ENCODE measurements around the gene ACSL6.

The ACSL6 gene

DNA sequence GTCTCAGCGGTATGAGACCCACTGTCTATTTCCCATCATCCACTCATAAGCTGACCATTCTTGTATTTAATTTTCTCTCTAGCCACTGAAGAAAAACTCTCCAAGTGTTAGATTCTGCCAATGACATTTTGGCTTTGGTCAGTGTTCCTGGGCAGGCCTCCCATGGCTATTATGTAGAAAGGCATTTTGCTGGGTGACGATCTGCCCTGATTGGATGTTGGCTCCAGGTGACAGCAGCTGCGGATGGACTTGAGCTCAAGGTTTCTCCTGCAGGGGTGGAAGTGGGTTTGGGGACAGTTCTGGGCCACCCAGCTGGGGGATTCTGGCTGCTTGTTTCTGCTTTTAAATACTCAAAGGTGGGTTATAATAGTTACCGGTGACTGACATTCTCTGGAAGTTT is 31.6 kb downstream of the ACSL6 start:
- H3K4me1 ChIP-seq (ENCODE audit: insufficient read depth, low read length, poor library complexity, severe bottlenecking): peaks cover 16% of the 10 kb centered on the region
- H3F3A ChIP-seq (ENCODE audit: low read depth): no peaks in the 10 kb centered on the region
- no peaks in the 10 kb centered on the region for H3K79me2 ChIP-seq (ENCODE audit: insufficient read depth, low read length)
- H3K27me3 ChIP-seq (ENCODE audit: insufficient read depth, low read length, poor library complexity, severe bottlenecking): no peaks in the 10 kb centered on the region
- no peak overlapping the region for H2AFZ ChIP-seq (ENCODE audit: low read length)
- no peaks in the 10 kb centered on the region for H4K20me1 ChIP-seq (ENCODE audit: insufficient read depth, low read length, poor library complexity, severe bottlenecking)
- no peaks in the 10 kb centered on the region for H3K9me3 ChIP-seq (ENCODE audit: insufficient read depth, low read depth, low read length)
- H3K9ac ChIP-seq (ENCODE audit: low read depth, low read length, poor library complexity, severe bottlenecking): no peak overlapping the region
- TF ChIP-seq, protein P1, sequence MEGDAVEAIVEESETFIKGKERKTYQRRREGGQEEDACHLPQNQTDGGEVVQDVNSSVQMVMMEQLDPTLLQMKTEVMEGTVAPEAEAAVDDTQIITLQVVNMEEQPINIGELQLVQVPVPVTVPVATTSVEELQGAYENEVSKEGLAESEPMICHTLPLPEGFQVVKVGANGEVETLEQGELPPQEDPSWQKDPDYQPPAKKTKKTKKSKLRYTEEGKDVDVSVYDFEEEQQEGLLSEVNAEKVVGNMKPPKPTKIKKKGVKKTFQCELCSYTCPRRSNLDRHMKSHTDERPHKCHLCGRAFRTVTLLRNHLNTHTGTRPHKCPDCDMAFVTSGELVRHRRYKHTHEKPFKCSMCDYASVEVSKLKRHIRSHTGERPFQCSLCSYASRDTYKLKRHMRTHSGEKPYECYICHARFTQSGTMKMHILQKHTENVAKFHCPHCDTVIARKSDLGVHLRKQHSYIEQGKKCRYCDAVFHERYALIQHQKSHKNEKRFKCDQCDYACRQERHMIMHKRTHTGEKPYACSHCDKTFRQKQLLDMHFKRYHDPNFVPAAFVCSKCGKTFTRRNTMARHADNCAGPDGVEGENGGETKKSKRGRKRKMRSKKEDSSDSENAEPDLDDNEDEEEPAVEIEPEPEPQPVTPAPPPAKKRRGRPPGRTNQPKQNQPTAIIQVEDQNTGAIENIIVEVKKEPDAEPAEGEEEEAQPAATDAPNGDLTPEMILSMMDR (conservative IDR thresholded peaks at IDR 0.05; ENCODE audit: low read length): no peak
- TF ChIP-seq EZH2phosphoT487 (IDR thresholded peaks at IDR 0.05; ENCODE audit: borderline replicate concordance): no peak
- no peak overlapping the region for H3K4me3 ChIP-seq (ENCODE audit: low read length, poor library complexity, severe bottlenecking)
- H3K9me2 ChIP-seq (replicated peaks; ENCODE audit: low read depth, low read length): no peaks in the 10 kb centered on the region
- H3K4me2 ChIP-seq (ENCODE audit: low read depth, low read length, poor library complexity, severe bottlenecking): no peak overlapping the region
- H3K36me3 ChIP-seq (ENCODE audit: insufficient read depth, low read length): no peaks in the 10 kb centered on the region

- Histone ChIP-seq H4K20me1 (ENCODE audit: insufficient read depth, low read length, poor library complexity, severe bottlenecking) (no peaks in the 10 kb centered on the region), H2AFZ (ENCODE audit: low read length) (no peak overlapping the region), H3K4me1 (ENCODE audit: insufficient read depth, low read length, poor library complexity, severe bottlenecking) (no peaks in the 10 kb centered on the region), H3K36me3 (ENCODE audit: insufficient read depth, low read length) (no peaks in the 10 kb centered on the region), H3K4me2 (ENCODE audit: low read depth, low read length, poor library complexity, severe bottlenecking) (no peak overlapping the region), H3F3A (ENCODE audit: low read depth) (no peaks in the 10 kb centered on the region), H3K79me2 (ENCODE audit: insufficient read depth, low read length) (no peaks in the 10 kb centered on the region), H3K4me3 (ENCODE audit: low read length, poor library complexity, severe bottlenecking) (no peak overlapping the region), H3K27me3 (ENCODE audit: insufficient read depth, low read length, poor library complexity, severe bottlenecking) (no peaks in the 10 kb centered on the region), H3K9me3 (ENCODE audit: insufficient read depth, low read depth, low read length) (no peaks in the 10 kb centered on the region), H3K9ac (ENCODE audit: low read depth, low read length, poor library complexity, severe bottlenecking) (no peak overlapping the region), H3K9me2 (replicated peaks; ENCODE audit: low read depth, low read length) (no peaks in the 10 kb centered on the region)
- TF ChIP-seq, protein P1 (conservative IDR thresholded peaks at IDR 0.05; ENCODE audit: low read length): no peak
- no peak for TF ChIP-seq EZH2phosphoT487 (IDR thresholded peaks at IDR 0.05; ENCODE audit: borderline replicate concordance)
Observed at GRCh38 chr5:131977212-131977604, 34.2 kb downstream of the ACSL6 start.

DNA sequence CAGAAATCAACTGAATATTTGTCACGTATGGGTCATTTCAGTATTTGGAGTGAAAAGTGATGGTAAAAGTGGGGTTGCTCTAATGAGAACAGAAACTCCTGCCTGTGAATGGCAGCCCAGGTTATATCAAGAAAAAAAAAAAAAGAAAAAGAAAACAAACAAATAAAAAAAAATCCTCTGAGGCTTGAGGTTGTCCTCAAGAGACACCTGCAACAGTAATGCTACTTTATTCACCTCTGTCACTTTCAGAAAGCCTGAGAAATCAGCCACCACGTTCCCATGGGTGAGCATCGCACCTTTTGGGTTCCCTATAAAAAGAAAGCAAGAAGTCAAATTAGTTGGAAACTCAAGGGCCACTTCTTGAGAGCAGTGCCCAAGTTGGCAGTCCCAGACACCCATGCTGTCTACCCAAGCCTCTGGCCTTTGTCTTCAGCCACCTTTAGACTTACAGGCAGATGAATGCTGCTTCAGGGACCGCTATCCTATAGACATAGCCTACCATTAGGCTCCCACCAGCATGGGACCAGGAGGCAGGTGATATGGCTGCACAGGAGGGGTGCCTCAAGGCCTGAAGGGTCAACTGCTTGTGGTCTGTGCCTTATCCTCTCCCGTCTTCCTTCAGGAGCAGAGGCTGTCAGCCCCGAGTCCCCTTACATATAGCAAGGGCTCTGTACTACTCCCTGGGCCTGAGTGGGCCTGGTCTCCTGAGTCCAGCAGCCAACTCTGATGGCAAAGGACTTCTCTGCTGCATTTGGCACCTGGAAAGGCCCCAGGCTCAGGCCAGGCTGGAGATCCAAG is 34.8 kb downstream of the ACSL6 start:
- H3K9me2 ChIP-seq (replicated peaks; ENCODE audit: low read depth, low read length): no peaks in the 10 kb centered on the region
- H3K79me2 ChIP-seq (ENCODE audit: insufficient read depth, low read length): no peaks in the 10 kb centered on the region
- no peak overlapping the region for H2AFZ ChIP-seq (ENCODE audit: low read length)
- H4K20me1 ChIP-seq (ENCODE audit: insufficient read depth, low read length, poor library complexity, severe bottlenecking): no peaks in the 10 kb centered on the region
- no peaks in the 10 kb centered on the region for H3F3A ChIP-seq (ENCODE audit: low read depth)
- H3K9me3 ChIP-seq (ENCODE audit: insufficient read depth, low read depth, low read length): no peaks in the 10 kb centered on the region
- no peak overlapping the region for H3K4me3 ChIP-seq (ENCODE audit: low read length, poor library complexity, severe bottlenecking)
- H3K27me3 ChIP-seq (ENCODE audit: insufficient read depth, low read length, poor library complexity, severe bottlenecking): no peaks in the 10 kb centered on the region
- H3K36me3 ChIP-seq (ENCODE audit: insufficient read depth, low read length): no peaks in the 10 kb centered on the region
- no peaks in the 10 kb centered on the region for H3K4me1 ChIP-seq (ENCODE audit: insufficient read depth, low read length, poor library complexity, severe bottlenecking)
- TF ChIP-seq EZH2phosphoT487 (IDR thresholded peaks at IDR 0.05; ENCODE audit: borderline replicate concordance): no peak
- TF ChIP-seq, protein P1 (conservative IDR thresholded peaks at IDR 0.05; ENCODE audit: low read length): no peak
- no peak overlapping the region for H3K4me2 ChIP-seq (ENCODE audit: low read depth, low read length, poor library complexity, severe bottlenecking)
- H3K9ac ChIP-seq (ENCODE audit: low read depth, low read length, poor library complexity, severe bottlenecking): no peak overlapping the region

Data from Loucy (cell line).